GM19240 (cell line): Measurements from ENCODE around the gene COP1.
"Not testable (repeated sequence)": the region's sequence is repeated elsewhere in the genome, so short reads cannot be mapped to it uniquely, and the experiment has no call there.

Experiments used
- DNase-seq: peaks from one replicate; pipeline ENCODE4 v3.0.0; 2011; ENCODE audit warnings: low spot score; ENCODE audit not compliant: insufficient read length

The COP1 gene

DNA sequence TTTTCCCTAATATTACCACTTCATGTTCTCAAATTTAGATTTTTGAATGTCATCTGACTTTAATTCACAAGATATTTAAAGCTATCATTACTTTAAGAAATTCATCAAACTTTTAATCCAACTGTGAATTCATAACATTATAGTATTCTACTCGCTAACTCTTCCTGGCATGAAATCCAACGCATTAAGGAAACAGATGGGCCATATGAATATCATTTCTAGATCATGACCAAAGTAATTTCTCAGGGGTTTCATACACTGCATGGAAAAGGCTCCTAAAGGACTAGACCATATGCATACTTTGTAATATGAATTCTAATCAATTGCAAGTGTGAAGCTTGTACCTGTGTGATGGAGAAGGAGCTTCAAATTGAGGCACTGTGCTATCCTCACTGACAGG, 72.4 kb downstream of the COP1 start:
- DNase-seq = no peak

DNA sequence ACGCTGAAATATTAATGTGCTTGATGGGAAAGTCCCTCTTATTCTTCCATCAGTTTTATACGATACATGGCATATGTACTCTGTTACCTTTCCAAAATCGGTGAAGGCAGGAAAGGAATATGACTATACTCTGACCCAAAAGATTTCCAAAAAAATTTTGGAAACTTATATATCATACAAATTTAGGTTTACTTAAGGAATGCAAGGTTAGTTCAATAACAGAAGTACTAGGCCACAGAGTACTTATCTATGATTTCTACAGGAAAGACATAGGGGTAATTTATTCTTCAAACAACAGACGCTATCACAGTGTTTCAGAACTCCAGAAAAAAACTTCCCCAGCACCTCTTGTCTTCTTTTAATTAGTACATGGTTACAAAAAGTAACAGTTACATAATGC, 84.8 kb downstream of the COP1 start:
- no peak for DNase-seq

DNA sequence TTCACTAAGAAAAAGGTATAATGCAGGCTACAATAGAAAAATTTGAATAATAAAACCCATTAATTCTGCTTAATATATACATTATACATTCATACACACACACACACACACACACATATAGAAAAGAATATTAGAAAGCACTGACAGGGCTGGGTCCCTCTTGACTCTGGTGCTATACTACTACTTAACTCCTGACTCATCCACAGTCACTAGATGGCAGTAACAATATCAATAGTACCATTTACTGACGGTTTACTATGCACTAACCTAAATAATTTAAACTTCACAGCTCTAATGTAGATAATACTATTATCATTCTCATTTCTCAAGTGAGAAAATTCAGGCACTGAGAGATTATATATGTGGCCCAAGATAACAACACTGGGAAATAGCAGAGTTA, 87.5 kb downstream of the COP1 start:
- no peak for DNase-seq

DNA sequence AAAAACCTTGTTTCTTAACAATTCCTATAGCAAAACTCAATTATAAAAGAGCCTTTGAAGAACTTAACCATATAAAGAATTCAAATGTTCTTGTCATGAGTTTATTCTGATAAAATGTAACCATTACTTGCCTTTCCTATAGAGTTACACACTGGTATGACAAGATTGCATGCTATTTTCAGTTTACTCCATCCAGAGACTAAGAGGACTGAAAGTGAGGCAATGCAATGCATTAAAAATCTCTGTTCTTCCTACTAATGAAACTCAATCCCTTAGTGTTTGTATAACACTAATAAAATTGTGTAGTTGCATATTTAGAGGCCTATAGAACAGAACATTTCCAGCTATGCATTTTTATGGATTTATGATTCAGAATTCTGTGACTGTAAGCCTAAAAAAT, 88.1 kb downstream of the COP1 start:
- DNase-seq = no peak

DNA sequence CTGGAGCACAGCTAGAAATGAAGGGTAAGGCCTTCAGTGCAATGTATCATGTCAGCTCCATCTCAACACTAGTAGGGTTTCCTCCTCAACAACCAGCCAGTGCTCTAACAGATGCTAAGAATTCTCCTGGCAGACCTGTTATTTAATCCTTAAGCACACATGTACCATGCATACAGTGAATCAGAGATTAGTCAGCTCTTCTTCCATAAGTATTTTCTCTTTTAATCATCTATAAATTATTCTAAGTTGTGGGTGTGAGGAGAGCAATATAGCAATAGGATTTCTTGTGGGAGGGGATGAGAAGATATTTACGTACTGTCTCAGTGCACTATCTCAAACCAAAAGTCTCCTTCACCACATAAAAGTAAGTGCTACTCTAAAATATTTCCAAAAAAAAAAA, 95.3 kb downstream of the COP1 start:
- no peak for DNase-seq

DNA sequence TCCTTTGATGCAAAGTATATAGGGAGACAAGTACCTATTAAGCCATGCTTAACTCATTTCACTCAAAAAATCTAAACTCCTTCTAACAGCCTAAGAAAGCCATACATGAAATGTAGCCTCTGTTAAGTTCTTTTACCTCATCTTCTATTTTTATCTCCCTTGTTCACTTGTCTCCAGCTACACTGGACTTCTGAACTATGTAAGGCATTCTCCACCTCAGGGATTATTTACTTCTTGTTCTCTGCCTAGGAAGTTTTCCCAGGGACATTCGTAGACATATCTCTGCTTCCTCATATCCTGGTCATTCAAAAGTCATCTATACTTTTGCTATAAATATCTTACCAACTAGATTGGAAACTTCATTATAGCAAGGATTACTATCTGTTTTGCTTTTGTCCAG, 96.9 kb downstream of the COP1 start:
- DNase-seq = no peak

DNA sequence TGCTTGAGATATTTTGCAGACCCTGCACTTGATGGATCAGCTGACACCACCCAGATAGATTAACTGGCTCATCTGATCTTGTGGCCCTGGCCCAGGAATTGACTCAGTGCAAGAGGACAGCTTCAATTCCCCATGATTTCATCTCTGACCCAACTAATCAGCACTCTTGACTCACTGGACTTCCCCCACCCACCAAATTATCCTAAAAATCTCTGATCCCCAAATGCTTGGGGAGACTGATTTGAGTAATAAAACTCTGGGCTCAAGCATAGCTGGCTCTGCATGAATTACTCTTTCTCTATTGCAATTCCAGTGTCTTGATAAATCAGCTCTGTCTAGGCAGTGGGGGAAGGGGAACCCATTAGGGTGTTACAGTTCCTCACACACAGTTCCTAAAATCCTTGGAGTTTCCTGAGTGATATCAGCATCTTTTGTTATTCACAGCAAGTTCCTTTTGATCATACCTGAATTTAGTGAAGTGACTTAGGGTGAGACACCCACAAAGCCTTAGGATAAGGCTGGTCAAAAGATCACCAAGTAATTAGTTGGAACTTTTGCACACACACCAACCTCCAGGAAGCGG, 104.2 kb downstream of the COP1 start:
- no peak for DNase-seq

DNA sequence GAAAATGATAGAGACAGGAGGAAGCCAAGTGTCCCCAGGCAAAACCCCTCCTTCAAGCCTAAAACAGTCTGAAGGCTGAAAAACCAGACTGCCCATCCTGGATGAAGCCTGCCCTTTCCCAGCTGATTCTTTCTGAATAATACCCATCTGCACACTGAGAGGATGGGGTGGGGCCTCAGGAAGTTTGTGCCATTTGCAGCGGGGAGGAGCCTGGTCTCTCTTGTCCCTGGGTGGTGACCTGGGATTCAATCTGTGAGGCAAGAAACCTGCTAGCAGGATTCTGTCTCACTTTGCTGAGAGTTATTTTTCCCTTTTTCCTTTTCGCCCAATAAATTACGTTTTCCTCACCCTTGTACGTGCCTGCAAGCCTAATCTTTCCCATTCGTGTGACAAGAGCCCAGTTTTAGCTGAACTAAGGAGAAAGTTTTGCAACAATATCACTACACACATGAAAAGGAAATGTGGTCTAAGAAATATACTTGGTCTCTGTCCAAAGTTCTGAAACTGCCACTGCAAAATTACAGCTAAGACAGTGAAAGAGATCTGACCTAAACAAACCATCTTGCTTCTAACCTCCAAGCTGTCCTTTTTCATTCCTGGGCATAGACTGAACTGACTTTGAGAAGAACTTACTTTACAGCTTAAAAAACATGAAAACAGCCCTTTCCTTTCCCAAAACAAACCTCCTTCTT, 105.0 kb downstream of the COP1 start:
- DNase-seq = no peak

DNA sequence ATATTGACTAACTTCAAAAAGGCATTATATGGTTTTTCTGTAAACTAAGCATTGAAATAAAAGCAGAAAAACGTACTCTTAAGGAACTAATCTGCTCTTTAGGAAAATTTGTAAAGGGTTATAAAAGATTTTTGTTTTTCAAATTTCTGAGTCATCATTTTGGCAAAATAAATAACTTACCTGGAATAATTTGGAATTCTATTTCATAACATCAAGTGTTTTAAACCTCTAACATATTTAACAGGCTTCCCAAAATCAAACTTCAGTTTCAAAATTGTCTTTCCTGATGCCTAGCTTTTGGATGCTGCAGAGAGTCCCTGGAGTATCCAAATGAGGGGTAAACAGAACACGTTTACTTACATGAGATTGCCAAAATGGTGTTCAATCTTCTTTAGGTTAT, 108.5 kb downstream of the COP1 start:
- no peak for DNase-seq

DNA sequence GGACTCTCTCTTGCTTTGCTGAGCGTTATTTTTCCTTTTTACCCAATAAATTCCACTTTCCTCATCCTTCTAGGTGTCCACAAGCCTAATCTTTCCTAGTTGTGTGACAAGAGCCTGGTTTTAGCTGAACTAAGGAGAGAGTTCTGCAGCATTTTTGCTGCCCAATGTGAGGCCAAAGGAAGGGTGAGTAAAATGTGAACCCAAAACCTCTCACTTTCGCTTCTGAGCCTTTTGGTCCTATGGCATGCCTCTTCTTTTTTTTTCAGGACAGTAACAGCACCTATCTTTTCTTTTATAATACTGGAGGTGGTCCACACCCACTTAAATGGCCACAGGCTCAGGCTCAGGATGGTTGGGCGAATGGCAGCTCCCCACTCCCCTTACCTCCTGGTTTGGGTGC, 111.1 kb downstream of the COP1 start:
- DNase-seq = no peak

DNA sequence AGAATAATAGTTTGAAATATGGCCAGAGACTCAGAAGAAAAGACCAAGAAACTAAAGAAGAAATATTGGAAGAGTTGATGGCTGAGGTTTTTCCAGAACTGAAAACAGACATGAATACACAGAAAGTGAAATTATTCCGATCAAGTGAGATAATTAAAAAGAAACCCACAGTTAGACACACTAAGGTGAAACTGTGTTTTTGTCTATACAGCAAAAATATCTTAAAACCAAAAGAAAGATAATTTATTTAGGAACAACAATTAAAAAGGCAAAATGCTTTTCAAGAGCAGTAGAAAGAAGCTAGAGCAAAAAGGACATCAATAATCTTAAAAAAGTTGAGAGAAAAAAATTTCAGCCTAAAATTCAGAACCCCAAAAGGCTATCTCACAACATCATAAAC, 116.3 kb downstream of the COP1 start:
- DNase-seq = no peak

DNA sequence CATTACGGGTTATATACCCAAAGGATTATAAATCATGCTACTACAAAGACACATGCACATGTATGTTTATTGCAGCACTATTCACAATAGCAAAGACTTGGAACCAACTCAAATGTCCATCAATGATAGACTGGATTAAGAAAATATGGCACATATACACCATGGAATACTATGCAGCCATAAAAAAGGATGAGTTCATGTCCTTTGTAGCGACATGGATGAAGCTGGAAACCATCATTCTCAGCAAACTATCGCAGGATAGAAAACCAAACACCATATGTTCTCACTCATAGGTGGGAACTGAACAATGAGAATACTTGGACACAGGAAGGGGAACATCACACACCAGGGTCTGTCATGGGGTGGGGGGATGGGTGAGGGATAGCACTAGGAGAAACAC, 119.3 kb downstream of the COP1 start:
- DNase-seq = not testable (repeated sequence)

DNA sequence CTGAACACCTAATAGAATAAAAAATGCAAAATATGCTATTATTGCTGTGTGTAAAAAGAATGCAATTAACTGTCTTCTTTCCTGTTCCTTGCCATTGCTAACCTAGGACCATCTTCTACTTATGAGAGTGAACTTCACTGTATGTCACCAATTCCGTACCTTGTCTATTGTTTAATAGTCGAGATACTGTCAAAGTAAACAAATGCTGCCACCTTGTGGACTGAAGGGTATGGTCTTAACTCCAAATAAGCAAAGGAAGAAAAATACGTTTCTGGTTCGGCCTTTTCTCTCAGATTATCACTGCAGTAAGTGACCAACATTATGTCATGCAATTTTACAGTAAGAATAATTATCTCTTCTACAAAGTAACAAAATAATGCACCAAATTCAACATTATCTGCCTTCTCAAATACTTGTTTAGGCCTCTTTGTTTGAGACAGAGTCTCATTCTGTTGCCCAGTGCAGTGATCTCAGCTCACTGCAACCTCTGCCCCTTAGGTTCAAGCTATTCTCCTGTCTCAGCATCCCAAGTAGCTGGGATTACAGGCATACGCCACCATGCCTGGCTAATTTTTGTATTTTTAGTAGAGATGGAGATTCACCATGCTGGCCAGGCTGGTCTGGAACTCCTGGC, 133.4 kb downstream of the COP1 start:
- DNase-seq = no peak

DNA sequence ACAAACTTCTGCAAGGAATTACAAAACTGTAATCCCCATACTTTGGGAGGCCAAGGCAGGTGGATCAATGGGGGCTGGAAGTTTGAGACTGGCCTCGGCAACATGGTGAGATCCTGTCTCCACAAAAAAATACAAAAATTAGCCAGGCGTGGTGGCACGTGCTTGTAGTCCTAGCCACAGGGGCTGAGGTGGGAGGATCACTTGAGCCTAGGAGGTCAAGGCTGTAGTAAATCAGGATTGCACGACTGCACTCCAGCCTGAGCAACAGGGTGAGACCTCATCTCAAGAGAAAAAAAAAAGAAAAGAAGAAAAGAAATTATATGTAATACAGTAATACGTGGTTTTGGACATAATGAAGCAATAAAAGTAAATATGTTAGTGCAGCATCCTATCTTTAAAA, 138.2 kb downstream of the COP1 start:
- DNase-seq = no peak

DNA sequence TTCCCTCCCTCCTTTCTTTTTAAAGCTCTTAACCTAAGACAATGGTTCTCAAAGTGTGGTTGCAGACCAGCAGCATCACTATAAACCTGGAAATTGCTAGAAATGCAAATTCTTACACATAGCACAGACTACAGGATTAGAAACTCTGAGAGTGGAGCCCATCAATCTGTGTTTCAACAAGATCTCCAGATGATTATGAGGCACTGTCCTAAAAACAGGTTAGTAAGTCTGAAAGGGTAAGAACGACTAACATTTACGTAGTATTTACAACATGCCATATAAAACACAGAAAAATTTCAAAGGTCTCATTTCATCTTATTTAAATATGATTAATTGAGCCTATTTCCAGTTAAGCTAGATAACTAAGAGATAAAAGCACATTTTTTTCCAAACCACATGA, 138.8 kb downstream of the COP1 start:
- DNase-seq = no peak

DNA sequence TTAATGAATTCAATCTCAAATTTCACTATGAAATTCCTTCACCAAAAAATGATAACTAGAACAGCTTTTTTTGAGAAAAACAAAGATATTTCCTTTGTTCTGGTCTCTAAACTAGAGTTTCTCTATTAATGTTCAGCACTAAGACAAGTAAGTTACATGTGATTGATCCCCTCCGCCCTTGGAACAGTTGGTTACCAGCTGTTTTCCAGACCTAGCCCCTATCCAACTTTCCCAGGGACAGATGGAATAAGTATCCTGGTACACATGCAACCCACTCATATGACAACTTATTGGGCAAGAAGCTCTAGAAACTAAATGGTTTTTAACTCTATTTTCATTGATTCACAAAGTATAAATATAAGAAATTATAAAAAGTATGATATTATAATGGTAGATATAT, 140.4 kb downstream of the COP1 start:
- DNase-seq = no peak

DNA sequence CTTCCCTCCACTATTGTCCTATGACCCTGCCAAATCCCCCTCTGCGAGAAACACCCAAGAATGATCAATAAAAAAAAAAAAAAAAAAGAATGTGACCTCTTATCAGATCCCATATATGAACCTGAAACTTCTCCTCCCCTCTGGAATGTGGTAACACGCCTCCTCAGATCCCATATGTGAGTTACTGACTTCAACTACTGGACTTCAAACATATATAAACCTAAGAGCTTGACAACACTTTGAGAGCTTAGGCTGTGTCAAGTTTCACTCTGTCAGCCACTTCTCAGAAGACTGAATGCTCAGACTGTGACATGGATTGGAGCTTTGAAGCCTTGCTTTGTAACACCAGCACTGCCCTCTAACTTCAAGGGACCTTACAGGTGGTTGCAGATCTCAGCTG, 148.4 kb downstream of the COP1 start:
- DNase-seq = no peak

DNA sequence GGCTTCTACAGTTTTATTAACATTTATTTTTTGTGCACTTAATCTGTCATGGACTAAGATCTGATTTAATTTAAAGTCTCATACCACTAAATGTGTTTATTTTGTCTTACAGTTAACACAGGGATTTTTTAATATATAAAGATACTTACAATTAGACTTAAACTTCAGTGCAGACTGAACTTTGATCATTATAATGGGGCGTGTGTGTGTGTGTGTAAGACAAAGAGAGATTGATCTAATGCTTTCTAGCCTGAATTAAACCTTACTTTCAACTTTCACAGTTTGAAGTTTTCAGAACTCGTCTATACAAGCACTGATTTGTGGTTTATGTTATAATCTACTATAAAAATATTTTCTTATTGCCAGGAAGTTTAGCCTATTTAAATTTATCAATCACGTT, 150.8 kb downstream of the COP1 start:
- no peak for DNase-seq

DNA sequence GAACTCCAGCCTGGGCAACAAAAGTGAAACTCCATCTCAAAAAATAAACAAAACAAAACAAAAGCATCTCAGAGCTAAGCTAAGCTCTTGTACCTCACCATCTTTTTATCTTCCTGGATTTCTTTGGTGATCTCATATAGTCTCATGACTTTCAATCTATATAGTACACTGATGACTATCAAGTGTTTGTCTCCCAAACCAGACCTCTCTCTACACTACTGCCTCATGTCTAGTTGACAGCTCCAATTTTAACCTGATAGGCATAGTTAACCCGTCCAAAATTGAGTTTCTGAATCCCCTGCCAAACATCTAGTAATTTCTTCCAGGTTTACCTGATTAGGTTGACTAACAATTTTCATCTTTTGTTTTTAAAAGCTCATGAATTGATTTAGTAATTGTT, 151.7 kb downstream of the COP1 start:
- no peak for DNase-seq

DNA sequence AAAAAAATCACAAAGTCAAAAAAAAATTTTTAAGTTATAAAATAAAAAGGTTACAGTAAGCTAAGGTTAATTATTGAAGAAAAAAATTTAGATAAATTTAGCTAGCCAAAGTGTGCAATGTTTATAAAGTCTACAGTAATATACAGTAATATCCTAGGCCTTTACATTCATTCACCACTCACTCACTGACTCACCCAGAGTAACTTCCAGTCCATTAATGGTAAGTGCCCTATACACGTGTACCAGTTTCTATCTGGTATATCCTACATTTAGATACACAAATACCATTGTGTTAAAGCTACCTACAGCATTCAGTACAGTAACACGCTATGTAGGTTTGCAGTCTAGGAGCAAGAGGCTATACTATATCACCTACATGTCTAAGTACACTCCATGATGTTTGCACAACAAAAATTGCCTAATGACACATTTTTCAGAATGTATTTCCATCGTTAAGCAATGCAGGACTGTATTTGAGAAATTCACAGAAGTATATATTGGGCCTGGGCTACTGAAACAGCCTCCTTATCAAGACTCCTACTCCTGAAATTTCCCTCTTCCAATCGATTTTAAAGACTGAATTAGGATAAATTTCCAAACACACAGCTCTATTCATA, 155.1 kb downstream of the COP1 start:
- DNase-seq = no peak

DNA sequence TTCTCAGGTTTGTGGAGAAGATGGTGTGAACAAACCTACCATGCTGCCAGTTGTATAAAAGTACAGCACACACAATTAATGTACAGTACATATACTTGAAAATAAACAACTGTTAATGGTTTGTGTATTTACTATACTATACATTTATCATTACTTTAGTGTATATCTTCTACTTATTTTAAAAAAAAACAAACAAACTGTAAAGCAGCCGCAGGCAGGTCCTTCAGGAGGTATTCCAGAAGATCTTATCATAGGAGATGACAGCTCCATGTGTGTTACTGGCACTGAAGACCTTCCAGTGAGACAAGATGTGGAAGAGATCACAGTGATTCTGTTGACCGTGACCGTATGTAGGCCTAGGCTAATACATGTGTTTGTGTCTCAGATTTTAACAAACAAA, 155.7 kb downstream of the COP1 start:
- no peak for DNase-seq

DNA sequence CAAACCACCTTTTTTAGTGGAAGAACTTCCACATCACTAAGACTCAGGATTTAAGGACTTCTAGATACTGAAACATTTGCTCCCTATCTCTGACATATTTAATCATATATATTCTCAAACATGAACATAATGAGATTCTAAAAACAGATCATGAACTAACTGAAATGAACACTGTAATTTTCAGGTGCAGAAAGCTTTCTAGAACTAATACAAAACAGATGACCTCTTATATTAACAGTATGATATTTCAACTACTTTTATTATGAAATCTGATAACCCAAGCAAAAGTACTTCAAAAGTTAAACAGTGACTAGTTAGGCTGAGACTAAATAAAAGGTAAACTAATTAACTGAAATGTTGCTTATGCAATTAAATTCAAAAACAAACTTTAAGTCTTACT, 157.5 kb downstream of the COP1 start:
- no peak for DNase-seq

DNA sequence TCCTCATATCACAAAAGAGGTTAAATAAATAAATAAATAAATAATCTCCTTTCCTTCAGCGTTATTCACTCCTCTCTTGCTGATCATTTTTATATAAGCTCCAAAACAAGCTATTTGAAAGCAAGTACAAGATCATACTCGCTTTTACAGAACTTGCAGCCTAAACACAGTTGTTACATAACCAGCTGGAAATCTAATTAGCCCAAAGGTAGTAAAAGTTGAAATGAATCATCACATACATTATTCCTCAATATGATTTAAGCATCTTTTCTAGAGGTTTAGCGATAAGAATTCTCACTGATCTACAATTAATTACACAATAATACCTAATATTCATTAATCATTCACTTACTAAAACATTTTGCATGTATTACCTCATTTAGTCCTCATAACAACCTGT, 160.2 kb downstream of the COP1 start:
- DNase-seq = no peak
